ENCODE data around the gene CEP89.

Gene CEP89

GRCh38 chr19:32865326-32865725 is 106.4 kb downstream of the CEP89 start:
- H4K20me1 ChIP-seq, result no peaks in the 10 kb centered on the region
- H3K9me3 ChIP-seq, result no peaks in the 10 kb centered on the region
- no peak overlapping the region for H3K4me2 ChIP-seq
- no peaks in the 10 kb centered on the region for H3K36me3 ChIP-seq
- no peak overlapping the region for H3K9ac ChIP-seq
- no peak overlapping the region for H3K4me3 ChIP-seq
- TF ChIP-seq Cebpa-rat (IDR thresholded peaks at IDR 0.05), result no peak
- H3K4me1 ChIP-seq, result 0 out of 2 replicates have a peak, but pooled peaks cover 3% of the 10 kb centered on the region
- no peak overlapping the region for H3K27ac ChIP-seq
- no peaks in the 10 kb centered on the region for H3K27me3 ChIP-seq

- Histone ChIP-seq H3K27me3 (no peaks in the 10 kb centered on the region), H3K27ac (no peak overlapping the region), H3K4me2 (no peak overlapping the region), H3K4me3 (no peak overlapping the region), H3K9me3 (no peaks in the 10 kb centered on the region), H3K36me3 (no peaks in the 10 kb centered on the region), H3K9ac (no peak overlapping the region), H4K20me1 (no peaks in the 10 kb centered on the region), H3K4me1 (0 out of 2 replicates have a peak, but pooled peaks cover 3% of the 10 kb centered on the region)
- TF ChIP-seq Cebpa-rat (IDR thresholded peaks at IDR 0.05), result no peak
These were observed 107.3 kb downstream of the CEP89 start for GRCh38 chr19:32864318-32865007.

- Histone ChIP-seq H3K4me3 (no peak overlapping the region), H3K27me3 (no peaks in the 10 kb centered on the region), H4K20me1 (no peaks in the 10 kb centered on the region), H3K4me1 (0 out of 2 replicates have a peak, but pooled peaks cover 3% of the 10 kb centered on the region), H3K27ac (no peak overlapping the region), H3K9ac (no peak overlapping the region), H3K36me3 (no peaks in the 10 kb centered on the region), H3K9me3 (no peaks in the 10 kb centered on the region), H3K4me2 (no peak overlapping the region)
- no peak for TF ChIP-seq Cebpa-rat (IDR thresholded peaks at IDR 0.05)
These were observed 107.9 kb downstream of the CEP89 start for GRCh38 chr19:32863841-32864240.

DNA sequence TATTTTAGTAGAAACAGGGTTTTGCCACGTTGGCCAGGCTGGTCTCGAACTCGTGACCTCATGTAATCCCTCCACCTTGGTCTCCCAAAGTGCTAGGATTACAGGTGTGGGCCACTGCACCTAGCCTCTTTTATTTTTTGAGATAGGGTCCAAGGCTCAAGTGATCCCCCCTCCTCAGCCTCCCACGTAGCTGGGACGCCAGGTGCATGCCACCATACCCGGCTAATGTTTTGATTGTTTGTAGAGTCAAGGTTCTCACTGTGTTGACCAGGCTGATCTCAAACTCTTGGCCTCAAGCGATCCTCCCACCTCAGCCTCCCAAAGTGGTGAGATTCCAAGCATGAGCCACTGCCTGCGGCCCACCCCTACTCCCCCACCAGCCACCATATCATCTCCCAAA is 108.5 kb downstream of the CEP89 start:
- H3K9ac ChIP-seq, result no peak overlapping the region
- H4K20me1 ChIP-seq, result no peaks in the 10 kb centered on the region
- 0 out of 2 replicates have a peak, but pooled peaks cover 3% of the 10 kb centered on the region for H3K4me1 ChIP-seq
- no peak overlapping the region for H3K4me3 ChIP-seq
- no peaks in the 10 kb centered on the region for H3K9me3 ChIP-seq
- no peaks in the 10 kb centered on the region for H3K36me3 ChIP-seq
- H3K27me3 ChIP-seq, result no peaks in the 10 kb centered on the region
- no peak overlapping the region for H3K27ac ChIP-seq
- no peak for TF ChIP-seq Cebpa-rat (IDR thresholded peaks at IDR 0.05)
- no peak overlapping the region for H3K4me2 ChIP-seq

DNA sequence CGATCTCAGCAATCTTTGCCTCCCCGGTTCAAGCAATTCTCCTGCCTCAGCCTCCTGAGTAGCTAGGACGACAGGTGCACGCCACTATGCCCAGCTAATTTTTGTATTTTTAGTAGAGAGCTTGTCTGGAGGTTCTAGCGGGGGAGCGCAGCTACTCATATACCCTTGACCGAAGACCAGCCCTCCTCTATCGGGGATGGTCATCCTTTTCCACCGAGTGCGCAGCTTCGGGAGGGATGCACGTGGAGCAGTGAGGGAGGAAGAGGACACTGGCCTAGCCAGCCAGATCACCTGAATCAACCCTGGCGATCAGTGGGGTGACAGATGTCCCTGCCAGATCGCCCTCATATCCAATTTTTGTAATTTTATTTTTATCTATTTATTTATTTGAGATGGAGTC is 109.0 kb downstream of the CEP89 start:
- H3K36me3 ChIP-seq, result no peaks in the 10 kb centered on the region
- no peaks in the 10 kb centered on the region for H3K9me3 ChIP-seq
- no peak overlapping the region for H3K4me3 ChIP-seq
- H3K4me2 ChIP-seq, result no peak overlapping the region
- H3K27me3 ChIP-seq, result no peaks in the 10 kb centered on the region
- no peaks in the 10 kb centered on the region for H4K20me1 ChIP-seq
- 0 out of 2 replicates have a peak, but pooled peaks cover 3% of the 10 kb centered on the region for H3K4me1 ChIP-seq
- TF ChIP-seq Cebpa-rat (IDR thresholded peaks at IDR 0.05), result no peak
- H3K27ac ChIP-seq, result no peak overlapping the region
- H3K9ac ChIP-seq, result no peak overlapping the region

- Histone ChIP-seq H3K4me3 (no peak overlapping the region), H3K9ac (no peak overlapping the region), H3K4me2 (no peak overlapping the region), H3K27me3 (no peaks in the 10 kb centered on the region), H3K9me3 (no peaks in the 10 kb centered on the region), H3K36me3 (no peaks in the 10 kb centered on the region), H3K4me1 (0 out of 2 replicates have a peak, but pooled peaks cover 3% of the 10 kb centered on the region), H3K27ac (no peak overlapping the region), H4K20me1 (no peaks in the 10 kb centered on the region)
- no peak for TF ChIP-seq Cebpa-rat (IDR thresholded peaks at IDR 0.05)
These were observed 109.6 kb downstream of the CEP89 start for GRCh38 chr19:32862173-32862572.

DNA sequence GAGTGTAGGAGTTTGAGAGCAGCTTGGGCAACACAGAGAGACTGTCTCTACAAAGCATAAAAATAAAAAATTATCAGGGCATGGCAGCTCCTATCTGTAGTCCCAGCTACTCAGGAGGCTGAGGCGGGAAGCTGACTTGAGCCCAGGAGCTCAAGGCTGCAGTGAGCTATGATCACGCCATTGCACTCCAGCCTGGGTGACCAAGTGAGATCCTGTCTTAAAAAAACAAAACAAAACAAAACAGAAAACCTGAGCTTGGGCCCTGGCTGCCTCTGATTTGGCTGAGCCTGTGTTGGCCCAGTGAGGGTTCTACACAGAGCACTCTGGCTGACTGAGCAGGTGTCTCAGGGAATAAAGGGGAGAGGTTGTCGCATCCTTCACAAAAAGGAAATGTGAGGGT is 110.2 kb downstream of the CEP89 start:
- Histone ChIP-seq H3K36me3 (no peaks in the 10 kb centered on the region), H3K9me3 (no peaks in the 10 kb centered on the region), H3K4me2 (no peak overlapping the region), H3K27me3 (no peaks in the 10 kb centered on the region), H4K20me1 (no peaks in the 10 kb centered on the region), H3K4me3 (no peak overlapping the region), H3K9ac (no peak overlapping the region), H3K4me1 (0 out of 2 replicates have a peak, but pooled peaks cover 3% of the 10 kb centered on the region), H3K27ac (no peak overlapping the region)
- no peak for TF ChIP-seq Cebpa-rat (IDR thresholded peaks at IDR 0.05)

- H3K36me3 ChIP-seq, result no peaks in the 10 kb centered on the region
- no peaks in the 10 kb centered on the region for H3K9me3 ChIP-seq
- no peak for TF ChIP-seq Cebpa-rat (IDR thresholded peaks at IDR 0.05)
These were observed 112.2 kb downstream of the CEP89 start for GRCh38 chr19:32859591-32859990.

DNA sequence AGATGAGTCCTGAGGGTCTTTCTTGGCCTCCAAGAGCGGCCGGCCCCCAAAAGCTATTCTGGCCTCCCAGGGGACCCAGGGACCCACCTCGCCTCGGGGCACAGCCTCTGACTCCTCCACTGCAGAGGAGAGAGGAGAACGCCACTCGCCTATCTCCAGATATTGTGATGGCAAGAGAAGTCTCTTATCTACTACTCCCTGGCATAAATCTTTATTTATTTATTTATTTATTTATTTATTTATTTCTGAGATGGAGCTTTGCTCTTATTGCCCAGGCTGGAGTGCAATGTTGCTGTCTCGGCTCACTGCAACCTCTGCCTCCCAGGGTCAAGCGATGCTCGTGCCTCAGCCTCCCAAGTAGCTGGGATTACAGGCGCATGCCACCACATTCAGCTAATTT is 113.2 kb downstream of the CEP89 start:
- Histone ChIP-seq H3K4me2 (no peak overlapping the region), H3K4me3 (no peak overlapping the region), H3K27me3 (no peaks in the 10 kb centered on the region), H3K27ac (no peak overlapping the region), H3K36me3 (no peaks in the 10 kb centered on the region), H3K4me1 (no peaks in the 10 kb centered on the region), H4K20me1 (no peaks in the 10 kb centered on the region), H3K9ac (no peak overlapping the region), H3K9me3 (no peaks in the 10 kb centered on the region)
- TF ChIP-seq Cebpa-rat (IDR thresholded peaks at IDR 0.05), result no peak

More at GRCh38 chr19:32859591-32859990, 112.2 kb downstream of the CEP89 start:
- H3K4me3 ChIP-seq, result no peak overlapping the region
- no peak overlapping the region for H3K4me2 ChIP-seq
- H3K27ac ChIP-seq, result no peak overlapping the region
- no peak overlapping the region for H3K9ac ChIP-seq
- no peaks in the 10 kb centered on the region for H3K27me3 ChIP-seq
- no peaks in the 10 kb centered on the region for H3K4me1 ChIP-seq
- no peaks in the 10 kb centered on the region for H4K20me1 ChIP-seq

- Histone ChIP-seq H3K27me3 (no peaks in the 10 kb centered on the region), H3K4me3 (no peak overlapping the region), H4K20me1 (no peaks in the 10 kb centered on the region), H3K36me3 (no peaks in the 10 kb centered on the region), H3K4me1 (no peaks in the 10 kb centered on the region), H3K9me3 (no peaks in the 10 kb centered on the region), H3K9ac (no peak overlapping the region), H3K4me2 (no peak overlapping the region), H3K27ac (no peak overlapping the region)
- TF ChIP-seq Cebpa-rat (IDR thresholded peaks at IDR 0.05), result no peak
These were observed 113.6 kb downstream of the CEP89 start for GRCh38 chr19:32858155-32858554.

Measured in BLaER1 (cell line).